SK-N-SH (cell line): ENCODE results near the gene KIAA1191.

Source experiments
- CHD2 ChIP-seq: fragments of 150-350 bp; IDR thresholded peaks from 2 replicates; pipeline ENCODE4 v1.6.1; 2018; ENCODE audit warnings: low read length; ENCODE audit not compliant: partially characterized antibody
- CTCF ChIP-seq: fragments of 200-600 bp; sonication (generic); IDR thresholded peaks from 2 replicates; pipeline ENCODE4 v1.6.1; 2017; ENCODE audit warnings: antibody characterized with exemption, mild to moderate bottlenecking, moderate library complexity
- EP300 ChIP-seq, 2 experiments: IDR thresholded peaks; 2 replicates each; pipeline versions ENCODE4 v1.4.0 to v1.6.1; 2012; ENCODE audit warnings: borderline replicate concordance in 1 of 2, low read depth in 1 of 2, low read length in 1 of 2
- EZH2phosphoT487 ChIP-seq: fragments of 200-600 bp; sonication (generic); IDR thresholded peaks from 2 replicates; pipeline ENCODE4 v1.6.1; 2017; ENCODE audit warnings: low read depth, mixed run types, mild to moderate bottlenecking, antibody characterized with exemption, moderate library complexity, borderline replicate concordance
- GABPA ChIP-seq: IDR thresholded peaks from 2 replicates; pipeline ENCODE4 v1.4.0; 2012; ENCODE audit warnings: low read depth, mild to moderate bottlenecking
- NFIC ChIP-seq: IDR thresholded peaks from 2 replicates; pipeline ENCODE4 v1.4.0; 2012; ENCODE audit warnings: borderline replicate concordance
- RCOR1 ChIP-seq: fragments of 150-350 bp; IDR thresholded peaks from 2 replicates; pipeline ENCODE4 v1.6.1; 2017; ENCODE audit warnings: antibody characterized with exemption, low read length
- REST ChIP-seq: IDR thresholded peaks from 2 replicates; pipeline ENCODE4 v1.6.1; 2012; ENCODE audit warnings: mild to moderate bottlenecking, low read depth, low read length, moderate library complexity
- RFX5 ChIP-seq: IDR thresholded peaks from 2 replicates; pipeline ENCODE4 v1.6.1; 2012; ENCODE audit warnings: mild to moderate bottlenecking, improper control_type of control experiment, low read length
- RXRA ChIP-seq: IDR thresholded peaks from 2 replicates; pipeline ENCODE4 v1.4.0; 2012; ENCODE audit warnings: low read depth, mild to moderate bottlenecking, borderline replicate concordance
- SIN3A ChIP-seq: IDR thresholded peaks from 2 replicates; pipeline ENCODE4 v1.6.1; 2012; ENCODE audit warnings: low read depth, mild to moderate bottlenecking, low read length, moderate library complexity, borderline replicate concordance
- SMC3 ChIP-seq: IDR thresholded peaks from 2 replicates; pipeline ENCODE4 v1.6.1; 2012; ENCODE audit warnings: low read depth, low read length, improper control_type of control experiment
- TEAD4 ChIP-seq: IDR thresholded peaks from 2 replicates; pipeline ENCODE4 v1.4.0; 2012; ENCODE audit warnings: mild to moderate bottlenecking, borderline replicate concordance; ENCODE audit not compliant: insufficient read depth

- TF ChIP-seq SIN3A (no peak; the same call in 1 of the 2 replicates), CTCF (no peak), NFIC (no peak), RFX5 (no peak), RCOR1 (no peak), EZH2phosphoT487 (no peak), GABPA (no peak), CHD2 (no peak), REST (no peak), TEAD4 (no peak), RXRA (no peak), EP300 (IDR thresholded peaks at IDR 0.05; ENCODE audit: borderline replicate concordance in 1 of 2, low read depth in 1 of 2, low read length in 1 of 2) (no peak), SMC3 (no peak)
These were observed 26.5 kb upstream of the KIAA1191 start for GRCh38 chr5:176388003-176388443.
